MCF 10A (cell line): ENCODE measurements around the gene AMBN. TPM values are rescaled to one million over a fixed set of nuclear protein-coding genes. Genes with fewer than 3 reads are reported as not detected.

Experiments
- BruUV-seq: library from RNA; stranded (reverse); fragments of 400-500 nt; replicated peaks from 2 replicates; lab custom pipeline; 2021; lab: Mats Ljungman, UMichigan
- CTCF ChIA-PET: fragments of 300-600 bp; sonication (Branson Sonifier 250); formaldehyde crosslinking; extraction: SDS; loops from one replicate; lab custom pipeline; 2021; ENCODE audit warnings: antibody characterized with exemption, inconsistent platforms; lab: Yijun Ruan, JAX
- POLR2A ChIA-PET: fragments of 300-600, 350-650 bp; sonication (Branson Sonifier 250); formaldehyde crosslinking; extraction: SDS; loops from one replicate; lab custom pipeline; 2020; ENCODE audit warnings: antibody characterized with exemption, inconsistent platforms; lab: Yijun Ruan, JAX
- DNase-seq: peaks from one replicate; pipeline ENCODE4 v3.0.0-alpha.2; 2018; ENCODE audit not compliant: unreplicated experiment
- H3K27ac Mint-ChIP-seq: one replicate; pipeline ENCODE4 v1.8.0; 2022; ENCODE audit warnings: mild to moderate bottlenecking, low read depth, mixed read lengths; ENCODE audit not compliant: unreplicated experiment
- H3K27me3 Mint-ChIP-seq: one replicate; pipeline ENCODE4 v1.8.0; 2022; ENCODE audit warnings: mixed read lengths; ENCODE audit not compliant: insufficient read depth, unreplicated experiment
- H3K36me3 Mint-ChIP-seq: one replicate; pipeline ENCODE4 v1.8.0; 2022; ENCODE audit warnings: mild to moderate bottlenecking, moderate library complexity, mixed read lengths; ENCODE audit not compliant: insufficient read depth, unreplicated experiment
- H3K4me1 Mint-ChIP-seq: one replicate; pipeline ENCODE4 v1.8.0; 2022; ENCODE audit warnings: mixed read lengths; ENCODE audit not compliant: insufficient read depth, unreplicated experiment
- H3K4me3 Mint-ChIP-seq: one replicate; pipeline ENCODE4 v1.8.0; 2022; ENCODE audit warnings: mild to moderate bottlenecking, moderate library complexity, mixed read lengths; ENCODE audit not compliant: unreplicated experiment
- H3K9me3 Mint-ChIP-seq: one replicate; pipeline ENCODE4 v1.8.0; 2022; ENCODE audit warnings: mixed read lengths; ENCODE audit not compliant: unreplicated experiment
- intact Hi-C: fragments of 100-400 bp; cut with micrococcal nuclease; formaldehyde crosslinking; loops from 2 replicates; pipeline ENCODE4 v1.14.1; 2022
- total RNA-seq: library from RNA; stranded (reverse); gene quantifications from 2 replicates; pipeline ENCODE4 v1.2.3, GENCODE V29; 2022
- TF ChIP-seq, protein P1 (sequence below): fragments of 200-600 bp; IDR thresholded peaks from one replicate; pipeline ENCODE4 v1.8.0; 2022; ENCODE audit warnings: antibody characterized with exemption, mild to moderate bottlenecking; ENCODE audit not compliant: unreplicated experiment

Gene AMBN
- total RNA-seq, 1 experiment from 2014 or later, result not detected

DNA sequence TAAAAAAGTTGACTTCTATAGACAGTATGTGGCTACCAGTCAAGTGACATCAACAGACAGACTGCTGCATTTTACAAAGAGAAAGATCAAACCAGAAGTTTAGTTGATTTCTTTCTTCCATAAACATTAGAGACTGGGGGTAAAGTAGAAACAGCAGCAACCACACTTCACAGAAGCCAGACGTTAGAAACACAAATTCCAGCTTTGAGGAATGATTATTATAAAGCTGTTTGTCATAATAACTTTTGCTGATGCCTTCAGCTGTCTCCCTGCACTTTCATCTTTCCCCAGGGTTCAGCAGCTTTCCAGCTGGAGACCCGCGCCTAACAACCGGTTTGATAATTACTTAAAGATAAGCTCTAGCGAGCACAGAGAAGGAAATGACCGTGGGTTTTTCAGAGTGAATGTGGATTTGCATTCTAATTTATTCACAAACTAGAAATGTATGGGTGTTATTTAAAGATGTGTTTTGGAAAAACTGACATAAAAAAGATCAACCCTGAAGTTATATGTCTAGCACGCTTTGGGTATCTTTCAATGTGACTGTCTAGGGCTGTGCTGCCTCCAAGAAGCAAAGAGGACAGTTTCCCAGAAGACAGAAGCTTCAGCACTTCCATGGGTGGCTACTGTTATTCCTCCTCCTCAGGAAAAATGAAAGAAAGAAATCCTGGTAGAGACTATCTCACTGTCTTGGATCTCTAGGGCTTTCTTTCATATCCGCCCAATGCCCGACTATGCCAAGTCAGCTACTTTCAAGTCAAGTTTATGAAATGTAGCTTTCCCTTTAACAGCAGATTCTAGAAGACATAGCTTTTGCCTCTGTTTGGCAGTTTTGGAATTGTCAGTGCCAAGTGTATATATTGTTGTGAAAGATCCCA lies 21.5 kb downstream of the AMBN start:
- TF ChIP-seq, protein P1, sequence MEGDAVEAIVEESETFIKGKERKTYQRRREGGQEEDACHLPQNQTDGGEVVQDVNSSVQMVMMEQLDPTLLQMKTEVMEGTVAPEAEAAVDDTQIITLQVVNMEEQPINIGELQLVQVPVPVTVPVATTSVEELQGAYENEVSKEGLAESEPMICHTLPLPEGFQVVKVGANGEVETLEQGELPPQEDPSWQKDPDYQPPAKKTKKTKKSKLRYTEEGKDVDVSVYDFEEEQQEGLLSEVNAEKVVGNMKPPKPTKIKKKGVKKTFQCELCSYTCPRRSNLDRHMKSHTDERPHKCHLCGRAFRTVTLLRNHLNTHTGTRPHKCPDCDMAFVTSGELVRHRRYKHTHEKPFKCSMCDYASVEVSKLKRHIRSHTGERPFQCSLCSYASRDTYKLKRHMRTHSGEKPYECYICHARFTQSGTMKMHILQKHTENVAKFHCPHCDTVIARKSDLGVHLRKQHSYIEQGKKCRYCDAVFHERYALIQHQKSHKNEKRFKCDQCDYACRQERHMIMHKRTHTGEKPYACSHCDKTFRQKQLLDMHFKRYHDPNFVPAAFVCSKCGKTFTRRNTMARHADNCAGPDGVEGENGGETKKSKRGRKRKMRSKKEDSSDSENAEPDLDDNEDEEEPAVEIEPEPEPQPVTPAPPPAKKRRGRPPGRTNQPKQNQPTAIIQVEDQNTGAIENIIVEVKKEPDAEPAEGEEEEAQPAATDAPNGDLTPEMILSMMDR, result no peak
- CTCF ChIA-PET, result interaction anchor here (0.8 to 1.7 kb wide), 4 partner anchors 10 to 68 kb away, joined by 3 to 7 read pairs (median 3); no protein-coding TSS in a partner anchor
- DNase-seq, result no peak
- Mint-ChIP-seq H3K4me3 (no peak overlapping the region), H3K27me3 (no peaks in the 10 kb centered on the region), H3K9me3 (no peaks in the 10 kb centered on the region), H3K27ac (no peak overlapping the region), H3K4me1 (no peaks in the 10 kb centered on the region), H3K36me3 (no peaks in the 10 kb centered on the region)
- intact Hi-C loops, result no loop called here
- POLR2A ChIA-PET, result no interaction called here
- BruUV-seq, result no TSS peak

DNA sequence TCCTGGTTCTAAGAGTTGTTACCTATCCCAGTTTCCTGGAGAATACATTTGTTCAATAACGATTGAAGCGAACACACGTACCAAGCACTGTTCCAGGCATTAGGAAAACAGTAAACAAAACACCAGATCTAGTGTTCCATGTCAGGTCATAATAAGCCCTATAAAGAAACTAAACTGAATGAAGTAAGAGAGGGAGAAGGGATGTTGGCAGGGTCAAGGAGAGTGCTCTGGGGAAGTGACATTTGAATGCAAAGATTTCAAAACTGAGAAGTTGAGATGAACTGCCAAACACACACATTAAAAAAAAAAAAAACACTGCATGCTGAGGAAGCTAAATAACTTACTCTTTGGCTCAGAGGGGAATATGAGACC lies 22.1 kb downstream of the AMBN start:
- H3K4me3 Mint-ChIP-seq, result no peak overlapping the region
- H3K4me1 Mint-ChIP-seq, result no peaks in the 10 kb centered on the region
- H3K9me3 Mint-ChIP-seq, result no peaks in the 10 kb centered on the region
- no peaks in the 10 kb centered on the region for H3K36me3 Mint-ChIP-seq
- CTCF ChIA-PET, result interaction anchor here (0.8 to 2.5 kb wide), 4 partner anchors 8 to 67 kb away, joined by 3 to 9 read pairs (median 5); no protein-coding TSS in a partner anchor
- no peaks in the 10 kb centered on the region for H3K27me3 Mint-ChIP-seq
- no peak for DNase-seq
- no peak overlapping the region for H3K27ac Mint-ChIP-seq
- intact Hi-C loops, result no loop called here
- TF ChIP-seq, protein P1, result no peak
- POLR2A ChIA-PET, result interaction anchor here (0.6 to 0.8 kb wide), 2 partner anchors 8 to 16 kb away, joined by 3 read pairs; no protein-coding TSS in a partner anchor
- no TSS peak for BruUV-seq

DNA sequence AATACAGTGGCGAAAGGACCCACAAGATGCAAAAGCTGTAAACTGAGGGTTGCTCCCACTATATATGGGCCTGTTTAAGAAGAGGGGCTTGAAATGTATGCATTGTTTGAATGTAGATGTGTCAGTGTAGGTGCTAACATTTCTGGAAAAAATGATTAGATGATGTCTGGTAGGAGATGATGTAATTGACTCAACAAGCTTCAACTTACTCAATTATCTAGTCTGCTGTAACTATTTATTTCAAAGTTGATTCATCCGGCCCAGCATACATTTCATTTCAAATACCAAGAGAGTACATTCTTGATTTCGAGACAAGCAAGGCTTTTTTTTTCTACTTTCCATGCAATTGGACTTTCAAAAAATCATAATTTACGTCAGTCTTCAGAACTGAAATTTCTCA lies 27.2 kb downstream of the AMBN start:
- H3K36me3 Mint-ChIP-seq, result no peaks in the 10 kb centered on the region
- POLR2A ChIA-PET, result no interaction called here
- intact Hi-C loops, result no loop called here
- CTCF ChIA-PET, result no interaction called here
- no peak overlapping the region for H3K27ac Mint-ChIP-seq
- BruUV-seq, result no TSS peak
- H3K9me3 Mint-ChIP-seq, result no peaks in the 10 kb centered on the region
- no peak for DNase-seq
- TF ChIP-seq, protein P1, result no peak
- no peaks in the 10 kb centered on the region for H3K4me1 Mint-ChIP-seq
- no peaks in the 10 kb centered on the region for H3K27me3 Mint-ChIP-seq
- H3K4me3 Mint-ChIP-seq, result no peak overlapping the region

DNA sequence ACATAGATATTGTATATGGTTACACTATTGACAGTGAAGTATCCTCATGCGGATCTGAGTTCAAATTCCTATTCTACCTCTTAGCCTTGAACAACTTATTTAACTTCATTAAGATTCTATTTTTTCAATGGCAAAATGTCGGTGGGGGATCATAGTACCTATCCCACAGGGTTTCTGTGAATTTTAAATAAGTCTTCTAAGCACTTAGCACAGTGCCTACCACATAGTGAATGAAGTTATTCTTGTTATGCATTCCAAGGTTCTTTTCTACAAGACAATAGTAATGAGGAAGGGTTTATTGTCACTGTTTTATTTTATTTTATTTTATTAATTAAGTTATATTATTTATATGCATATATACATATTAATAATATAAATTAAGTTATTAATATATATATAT lies 27.7 kb downstream of the AMBN start:
- no peaks in the 10 kb centered on the region for H3K9me3 Mint-ChIP-seq
- no peak overlapping the region for H3K27ac Mint-ChIP-seq
- intact Hi-C loops, result no loop called here
- H3K27me3 Mint-ChIP-seq, result no peaks in the 10 kb centered on the region
- no peaks in the 10 kb centered on the region for H3K4me1 Mint-ChIP-seq
- no peak for DNase-seq
- TF ChIP-seq, protein P1, result no peak
- CTCF ChIA-PET, result no interaction called here
- POLR2A ChIA-PET, result no interaction called here
- no TSS peak for BruUV-seq
- H3K4me3 Mint-ChIP-seq, result no peak overlapping the region
- H3K36me3 Mint-ChIP-seq, result no peaks in the 10 kb centered on the region
